ENCODE measurements around the gene SLC16A9.

DNA sequence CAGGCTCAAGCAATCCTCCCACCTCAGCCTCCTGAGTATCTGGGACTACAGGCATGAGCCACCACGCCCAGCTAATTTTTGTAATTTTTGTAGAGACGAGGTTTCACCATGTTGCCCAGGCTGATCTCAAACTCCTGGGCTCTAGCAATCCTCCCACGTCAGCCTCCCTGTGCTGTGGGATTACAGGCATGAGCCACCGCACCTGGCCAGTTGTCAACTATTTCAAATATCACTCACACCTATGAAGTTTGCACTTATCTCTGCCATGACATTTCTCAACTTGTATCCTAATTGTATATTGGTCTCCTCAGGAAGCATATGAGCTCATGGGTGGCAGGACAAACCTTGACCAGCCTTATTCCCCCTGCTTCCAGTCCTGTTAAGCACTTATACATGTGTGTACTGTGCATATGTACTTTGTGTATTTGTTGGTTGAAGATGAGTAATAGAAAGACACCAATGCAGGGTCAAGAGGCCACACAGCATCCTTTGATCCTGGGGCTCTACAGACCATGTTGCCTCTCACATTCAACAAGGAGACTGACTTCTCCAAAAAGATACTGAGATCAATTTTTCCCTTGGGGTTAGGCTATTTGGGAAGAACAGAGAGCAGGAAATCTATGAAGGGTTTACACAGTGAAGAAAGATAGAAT, 82.2 kb downstream of the SLC16A9 start:
- TF ChIP-seq, protein P1, sequence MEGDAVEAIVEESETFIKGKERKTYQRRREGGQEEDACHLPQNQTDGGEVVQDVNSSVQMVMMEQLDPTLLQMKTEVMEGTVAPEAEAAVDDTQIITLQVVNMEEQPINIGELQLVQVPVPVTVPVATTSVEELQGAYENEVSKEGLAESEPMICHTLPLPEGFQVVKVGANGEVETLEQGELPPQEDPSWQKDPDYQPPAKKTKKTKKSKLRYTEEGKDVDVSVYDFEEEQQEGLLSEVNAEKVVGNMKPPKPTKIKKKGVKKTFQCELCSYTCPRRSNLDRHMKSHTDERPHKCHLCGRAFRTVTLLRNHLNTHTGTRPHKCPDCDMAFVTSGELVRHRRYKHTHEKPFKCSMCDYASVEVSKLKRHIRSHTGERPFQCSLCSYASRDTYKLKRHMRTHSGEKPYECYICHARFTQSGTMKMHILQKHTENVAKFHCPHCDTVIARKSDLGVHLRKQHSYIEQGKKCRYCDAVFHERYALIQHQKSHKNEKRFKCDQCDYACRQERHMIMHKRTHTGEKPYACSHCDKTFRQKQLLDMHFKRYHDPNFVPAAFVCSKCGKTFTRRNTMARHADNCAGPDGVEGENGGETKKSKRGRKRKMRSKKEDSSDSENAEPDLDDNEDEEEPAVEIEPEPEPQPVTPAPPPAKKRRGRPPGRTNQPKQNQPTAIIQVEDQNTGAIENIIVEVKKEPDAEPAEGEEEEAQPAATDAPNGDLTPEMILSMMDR (conservative IDR thresholded peaks at IDR 0.05 in 1 of 2, IDR thresholded peaks at IDR 0.05 in 1 of 2; ENCODE audit: extremely low read depth in 1 of 2, insufficient read depth in 1 of 2, low read depth in 1 of 2, low read length in 2 of 2): no peak
- no peak for TF ChIP-seq EZH2 (IDR thresholded peaks at IDR 0.05; ENCODE audit: borderline replicate concordance, low read length)

Data from mammary epithelial cell (primary cell).